ENCODE measurements around the gene ZHX3.

Gene ZHX3

DNA sequence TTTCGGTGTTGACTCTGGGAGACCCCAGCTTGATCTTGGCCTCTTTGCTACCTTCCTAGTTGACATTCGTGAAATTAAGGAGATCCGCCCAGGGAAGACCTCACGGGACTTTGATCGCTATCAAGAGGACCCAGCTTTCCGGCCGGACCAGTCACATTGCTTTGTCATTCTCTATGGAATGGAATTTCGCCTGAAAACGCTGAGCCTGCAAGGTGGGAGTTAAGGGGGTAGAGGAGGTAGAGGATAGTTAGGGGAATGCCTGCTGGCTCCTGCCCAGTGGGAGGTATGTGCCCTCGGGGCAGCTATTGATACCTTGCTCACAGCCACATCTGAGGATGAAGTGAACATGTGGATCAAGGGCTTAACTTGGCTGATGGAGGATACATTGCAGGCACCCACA lies 158.0 kb downstream of the ZHX3 start:
- TF ChIP-seq, protein P1, sequence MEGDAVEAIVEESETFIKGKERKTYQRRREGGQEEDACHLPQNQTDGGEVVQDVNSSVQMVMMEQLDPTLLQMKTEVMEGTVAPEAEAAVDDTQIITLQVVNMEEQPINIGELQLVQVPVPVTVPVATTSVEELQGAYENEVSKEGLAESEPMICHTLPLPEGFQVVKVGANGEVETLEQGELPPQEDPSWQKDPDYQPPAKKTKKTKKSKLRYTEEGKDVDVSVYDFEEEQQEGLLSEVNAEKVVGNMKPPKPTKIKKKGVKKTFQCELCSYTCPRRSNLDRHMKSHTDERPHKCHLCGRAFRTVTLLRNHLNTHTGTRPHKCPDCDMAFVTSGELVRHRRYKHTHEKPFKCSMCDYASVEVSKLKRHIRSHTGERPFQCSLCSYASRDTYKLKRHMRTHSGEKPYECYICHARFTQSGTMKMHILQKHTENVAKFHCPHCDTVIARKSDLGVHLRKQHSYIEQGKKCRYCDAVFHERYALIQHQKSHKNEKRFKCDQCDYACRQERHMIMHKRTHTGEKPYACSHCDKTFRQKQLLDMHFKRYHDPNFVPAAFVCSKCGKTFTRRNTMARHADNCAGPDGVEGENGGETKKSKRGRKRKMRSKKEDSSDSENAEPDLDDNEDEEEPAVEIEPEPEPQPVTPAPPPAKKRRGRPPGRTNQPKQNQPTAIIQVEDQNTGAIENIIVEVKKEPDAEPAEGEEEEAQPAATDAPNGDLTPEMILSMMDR (IDR thresholded peaks at IDR 0.05; ENCODE audit: control insufficient read depth, insufficient read depth, low read depth, low read length, missing control alignments), result no peak
- no peak for DNase-seq (ENCODE audit: low read depth)

DNA sequence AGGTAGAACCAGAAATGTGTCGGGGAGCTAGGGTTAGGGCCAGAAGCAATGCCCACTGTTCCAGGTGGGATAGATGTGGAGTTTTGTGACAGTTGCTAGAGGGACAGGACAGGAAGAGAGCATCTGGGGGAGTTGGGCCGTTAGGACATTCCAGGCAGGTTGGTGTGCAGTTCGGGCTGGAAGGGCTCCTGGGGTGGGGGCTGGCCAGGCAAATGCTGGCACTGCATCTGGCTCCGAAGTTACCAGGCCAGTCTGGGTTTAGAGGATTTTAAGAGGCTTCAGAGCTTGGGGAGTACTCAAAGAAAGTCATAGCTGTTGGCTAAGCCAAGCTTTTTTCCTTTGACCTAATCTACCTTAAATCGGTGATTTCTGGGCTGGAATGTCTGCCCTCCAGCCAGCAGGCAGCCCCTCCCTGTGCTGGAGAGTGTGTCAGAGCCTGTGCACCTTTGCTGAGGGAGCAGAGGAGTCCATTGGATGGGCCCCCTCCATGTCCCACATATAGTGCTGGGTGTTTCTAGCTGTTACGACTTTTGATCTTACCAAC lies 159.4 kb downstream of the ZHX3 start:
- no peak for DNase-seq (ENCODE audit: low read depth)
- no peak overlapping the region for H3K4me3 ChIP-seq (ENCODE audit: control insufficient read depth, low read depth, low read length)
- TF ChIP-seq, protein P1 (IDR thresholded peaks at IDR 0.05; ENCODE audit: control insufficient read depth, insufficient read depth, low read depth, low read length, missing control alignments), result no peak

More for the DNA sequence above, 158.0 kb downstream of the ZHX3 start:
- no peak overlapping the region for H3K4me3 ChIP-seq (ENCODE audit: control insufficient read depth, low read depth, low read length)

DNA sequence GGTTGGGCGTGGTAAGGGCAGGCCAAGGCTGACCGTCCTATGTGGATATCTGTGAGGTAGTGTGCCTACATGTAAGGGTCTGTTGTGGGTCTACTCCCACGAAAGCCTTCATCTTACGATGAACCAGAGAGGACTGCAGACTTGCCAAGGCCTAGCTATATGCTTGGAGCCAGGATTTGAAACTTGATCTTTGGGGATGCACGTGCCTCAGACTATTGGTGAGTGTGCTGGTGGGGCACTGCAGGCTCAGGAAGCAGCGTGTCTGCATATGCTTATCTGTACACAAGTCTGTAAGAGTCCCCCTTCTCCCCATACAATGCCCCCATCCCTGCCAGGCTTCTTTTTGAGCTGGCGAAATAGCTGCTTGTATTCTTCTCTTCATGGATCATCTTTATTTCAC lies 162.3 kb downstream of the ZHX3 start:
- no peak for DNase-seq (ENCODE audit: low read depth)
- TF ChIP-seq, protein P1 (IDR thresholded peaks at IDR 0.05; ENCODE audit: control insufficient read depth, insufficient read depth, low read depth, low read length, missing control alignments), result no peak
- H3K4me3 ChIP-seq (ENCODE audit: control insufficient read depth, low read depth, low read length), result no peak overlapping the region

DNA sequence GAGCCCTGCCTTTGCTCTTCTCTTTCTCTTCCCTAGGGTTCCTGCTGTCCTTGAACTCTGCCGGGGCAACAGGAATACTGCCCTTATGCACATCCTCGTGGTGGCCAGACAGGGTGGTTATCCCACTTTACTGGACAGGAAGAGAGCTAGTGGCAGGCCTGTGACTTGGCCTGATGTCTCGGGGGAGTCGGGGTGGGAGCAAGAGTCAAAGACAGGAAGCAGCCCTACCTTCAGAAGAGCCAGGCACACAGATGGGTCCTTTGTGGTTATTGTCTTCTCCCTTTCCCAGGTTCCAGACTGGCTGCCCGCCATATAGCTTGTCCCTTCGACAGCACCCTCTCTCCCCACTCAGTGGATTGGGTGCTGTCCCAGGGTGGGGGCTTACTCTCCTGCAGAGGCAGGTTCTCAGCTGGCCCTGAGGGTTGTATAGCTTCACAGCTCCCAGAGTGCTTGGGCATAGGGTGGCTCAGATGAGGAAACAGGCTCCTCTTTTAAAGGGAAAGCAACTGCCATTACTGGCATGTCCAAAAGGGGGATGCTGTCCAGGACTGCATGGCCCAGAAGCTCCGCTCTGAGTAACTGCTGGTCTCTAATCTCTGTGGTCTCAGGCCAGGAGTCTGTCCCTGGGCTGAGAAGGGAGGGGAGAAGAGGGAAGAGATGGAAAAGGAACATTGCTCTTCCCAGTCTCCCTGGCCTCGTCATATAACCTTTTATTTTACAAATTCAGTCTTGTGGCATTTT lies 162.9 kb downstream of the ZHX3 start:
- H3K4me3 ChIP-seq (ENCODE audit: control insufficient read depth, low read depth, low read length), result no peak overlapping the region
- no peak for DNase-seq (ENCODE audit: low read depth)
- TF ChIP-seq, protein P1 (IDR thresholded peaks at IDR 0.05; ENCODE audit: control insufficient read depth, insufficient read depth, low read depth, low read length, missing control alignments), result no peak

DNA sequence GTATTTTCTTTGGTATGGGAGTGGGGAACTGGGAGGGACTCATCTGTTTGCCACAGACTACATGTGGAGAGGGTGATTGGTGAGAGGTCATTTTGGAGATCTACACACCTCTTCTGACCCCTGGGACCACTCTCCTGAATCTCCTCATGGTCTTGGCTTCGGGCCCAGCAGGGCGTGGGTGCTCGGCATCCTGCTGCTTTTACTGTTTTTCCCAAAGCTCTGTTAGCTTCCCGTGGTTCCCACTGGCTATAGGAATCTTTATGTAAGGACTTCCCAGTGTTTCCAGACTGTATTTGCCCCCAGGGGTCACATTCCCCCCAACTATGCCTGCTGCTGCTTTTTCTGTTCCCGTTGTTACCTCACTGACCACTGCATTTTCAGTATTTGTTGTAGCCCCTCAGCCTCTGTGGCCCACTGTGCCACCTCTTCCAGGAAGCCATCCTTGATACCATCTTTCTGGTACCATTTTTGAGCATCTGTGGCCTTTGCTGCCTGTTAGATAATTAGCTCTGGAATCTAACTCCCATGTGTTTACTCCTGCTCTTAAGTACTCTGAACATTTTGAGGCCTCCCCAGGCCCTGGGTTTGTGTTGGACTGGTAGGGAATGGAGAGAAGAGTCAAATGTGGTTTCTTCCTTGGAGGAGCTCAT lies 165.3 kb downstream of the ZHX3 start:
- H3K4me3 ChIP-seq (ENCODE audit: control insufficient read depth, low read depth, low read length), result no peak overlapping the region
- no peak for DNase-seq (ENCODE audit: low read depth)
- TF ChIP-seq, protein P1 (IDR thresholded peaks at IDR 0.05; ENCODE audit: control insufficient read depth, insufficient read depth, low read depth, low read length, missing control alignments), result no peak

DNA sequence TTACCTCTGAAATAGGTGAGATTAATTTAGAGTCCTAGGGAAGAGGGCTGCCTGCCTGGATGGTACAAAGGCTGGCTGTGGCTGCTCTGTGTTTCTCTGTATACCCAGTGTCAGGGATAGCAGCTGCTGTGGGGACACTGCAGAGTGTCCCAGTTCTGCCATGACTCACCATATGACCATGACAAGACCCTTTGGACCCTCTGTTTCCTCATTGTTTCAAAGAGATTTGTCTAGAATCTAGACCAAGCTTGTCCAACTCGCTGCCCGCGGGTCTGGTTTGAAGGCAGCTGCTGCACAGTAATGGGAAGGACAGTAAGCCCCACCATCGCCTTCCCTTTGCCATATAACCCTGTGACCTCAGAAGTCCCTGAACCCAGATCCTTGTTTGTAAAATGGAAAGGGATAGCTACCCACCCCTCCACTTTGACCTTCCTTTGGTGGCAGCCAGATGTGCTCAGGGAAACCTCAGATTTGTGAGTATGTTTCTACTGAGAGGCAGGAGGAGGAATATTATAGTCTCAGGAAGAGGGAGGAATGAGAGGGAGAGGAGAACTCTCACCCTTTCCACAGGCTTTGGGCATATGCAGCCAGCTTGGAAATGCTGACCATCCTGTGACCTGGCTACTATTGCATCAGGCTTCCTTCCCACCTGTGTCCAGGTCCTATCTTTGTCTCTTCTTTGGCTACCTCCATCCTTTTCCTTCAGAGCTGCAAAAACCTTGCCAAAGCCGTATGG lies 166.2 kb downstream of the ZHX3 start:
- TF ChIP-seq, protein P1 (IDR thresholded peaks at IDR 0.05; ENCODE audit: control insufficient read depth, insufficient read depth, low read depth, low read length, missing control alignments), result no peak
- no peak for DNase-seq (ENCODE audit: low read depth)
- no peak overlapping the region for H3K4me3 ChIP-seq (ENCODE audit: control insufficient read depth, low read depth, low read length)

All from AG09309 (cell line).